Measurements from ENCODE around the gene GNG14.
"Not testable (repeated sequence)": the region's sequence is repeated elsewhere in the genome, so short reads cannot be mapped to it uniquely, and the experiment has no call there.

Gene GNG14

DNA sequence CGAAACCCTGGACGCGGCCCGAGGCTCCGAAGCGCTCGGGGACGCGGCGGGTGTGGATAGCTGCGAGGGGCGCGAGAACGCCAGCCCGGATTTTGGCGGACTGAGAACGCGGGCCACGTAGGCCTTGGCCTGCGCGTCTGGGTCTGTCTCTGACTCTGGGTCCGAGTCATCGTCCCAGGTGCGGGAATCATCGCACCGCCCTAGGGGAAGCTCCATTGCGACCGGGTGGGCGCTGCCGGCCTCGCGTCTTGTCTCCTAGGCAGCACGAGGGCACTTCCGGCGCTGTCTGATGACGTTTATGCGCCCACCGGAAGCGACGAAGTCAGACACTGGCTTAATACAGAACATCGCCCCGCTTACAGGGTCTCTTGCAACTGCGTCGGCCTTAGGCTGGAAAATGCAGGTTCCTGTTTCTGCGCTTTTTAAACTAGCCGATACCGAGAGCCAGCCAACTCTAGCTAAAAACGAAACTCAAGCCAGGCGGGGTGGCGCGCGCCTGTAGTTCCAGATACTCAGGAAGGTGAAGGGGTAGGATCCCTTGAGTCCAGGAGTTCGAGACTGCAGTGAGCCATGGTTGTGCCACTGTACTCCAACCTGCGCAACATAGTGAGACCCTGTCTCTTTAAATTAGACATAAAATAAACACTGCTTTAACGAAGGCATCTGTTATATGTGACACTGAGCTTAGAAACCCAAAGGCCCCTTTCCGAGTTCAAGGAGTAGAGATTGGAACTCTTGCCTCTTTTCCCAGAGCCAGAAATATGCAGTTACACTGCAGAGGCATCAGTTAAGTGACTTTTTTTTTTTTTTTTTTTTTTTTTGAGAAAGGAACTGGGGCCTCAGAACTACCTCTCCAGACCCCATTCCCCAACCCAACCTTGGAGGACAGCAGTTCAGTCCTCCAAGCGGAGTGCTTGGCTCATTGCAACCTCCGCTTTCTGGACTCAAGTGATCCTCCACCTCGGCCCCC is 8.9 kb downstream of the GNG14 start, which contains the start of gene FBXW9:
TSS of gene FBXW9 (minus strand) at position 266 of the 970 bp plus-strand sequence. CDS start at position 216, 50 bp downstream.
- DNase-seq (ENCODE audit: low spot score): peak; percentile 87
- TF ChIP-seq, protein P1, sequence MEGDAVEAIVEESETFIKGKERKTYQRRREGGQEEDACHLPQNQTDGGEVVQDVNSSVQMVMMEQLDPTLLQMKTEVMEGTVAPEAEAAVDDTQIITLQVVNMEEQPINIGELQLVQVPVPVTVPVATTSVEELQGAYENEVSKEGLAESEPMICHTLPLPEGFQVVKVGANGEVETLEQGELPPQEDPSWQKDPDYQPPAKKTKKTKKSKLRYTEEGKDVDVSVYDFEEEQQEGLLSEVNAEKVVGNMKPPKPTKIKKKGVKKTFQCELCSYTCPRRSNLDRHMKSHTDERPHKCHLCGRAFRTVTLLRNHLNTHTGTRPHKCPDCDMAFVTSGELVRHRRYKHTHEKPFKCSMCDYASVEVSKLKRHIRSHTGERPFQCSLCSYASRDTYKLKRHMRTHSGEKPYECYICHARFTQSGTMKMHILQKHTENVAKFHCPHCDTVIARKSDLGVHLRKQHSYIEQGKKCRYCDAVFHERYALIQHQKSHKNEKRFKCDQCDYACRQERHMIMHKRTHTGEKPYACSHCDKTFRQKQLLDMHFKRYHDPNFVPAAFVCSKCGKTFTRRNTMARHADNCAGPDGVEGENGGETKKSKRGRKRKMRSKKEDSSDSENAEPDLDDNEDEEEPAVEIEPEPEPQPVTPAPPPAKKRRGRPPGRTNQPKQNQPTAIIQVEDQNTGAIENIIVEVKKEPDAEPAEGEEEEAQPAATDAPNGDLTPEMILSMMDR (conservative IDR thresholded peaks at IDR 0.05; ENCODE audit: low read depth): no peak
- POLR2A ChIA-PET (ENCODE audit: low non-redundant PET): interaction anchor here (0.5 to 0.6 kb wide), 2 partner anchors 72 to 144 kb away, joined by 3 to 5 read pairs; no protein-coding TSS in a partner anchor
- H3K27ac ChIP-seq: peak within 1 kb of the TSS; percentile 86
- CTCF ChIA-PET: interaction anchor here (0.6 to 0.9 kb wide), 2 partner anchors 9 to 14 kb away, joined by 3 read pairs; no protein-coding TSS in a partner anchor

DNA sequence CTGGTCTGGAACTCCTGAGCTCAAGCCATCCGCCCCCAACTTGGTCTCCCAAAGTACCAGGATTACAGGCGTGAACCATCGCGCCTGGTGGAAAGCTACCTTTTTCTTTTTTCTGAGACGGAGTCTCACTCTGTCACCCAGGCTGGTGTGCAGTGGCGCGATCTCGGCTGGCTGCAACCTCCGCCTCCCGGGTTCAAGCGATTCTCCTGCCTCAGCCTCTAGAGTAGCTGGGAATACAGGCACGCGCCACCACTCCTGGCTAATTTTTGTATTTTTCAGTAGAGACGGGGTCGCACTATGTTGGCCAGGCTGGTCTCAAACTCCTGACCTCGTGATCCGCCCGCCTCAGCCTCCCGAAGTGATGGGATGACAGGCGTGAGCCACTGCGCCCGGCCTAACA is 9.6 kb downstream of the GNG14 start:
- ChIA-PET CTCF (interaction anchor here (0.6 to 0.9 kb wide), 2 partner anchors 10 to 13 kb away, joined by 3 read pairs; no protein-coding TSS in a partner anchor), POLR2A (ENCODE audit: low non-redundant PET) (interaction anchor here (0.5 to 0.6 kb wide), 2 partner anchors 38 to 71 kb away, joined by 5 to 10 read pairs; no protein-coding TSS in a partner anchor)
- not testable (repeated sequence) for DNase-seq (ENCODE audit: low spot score)
- H3K27ac ChIP-seq: peak overlapping the region; percentile 86

DNA sequence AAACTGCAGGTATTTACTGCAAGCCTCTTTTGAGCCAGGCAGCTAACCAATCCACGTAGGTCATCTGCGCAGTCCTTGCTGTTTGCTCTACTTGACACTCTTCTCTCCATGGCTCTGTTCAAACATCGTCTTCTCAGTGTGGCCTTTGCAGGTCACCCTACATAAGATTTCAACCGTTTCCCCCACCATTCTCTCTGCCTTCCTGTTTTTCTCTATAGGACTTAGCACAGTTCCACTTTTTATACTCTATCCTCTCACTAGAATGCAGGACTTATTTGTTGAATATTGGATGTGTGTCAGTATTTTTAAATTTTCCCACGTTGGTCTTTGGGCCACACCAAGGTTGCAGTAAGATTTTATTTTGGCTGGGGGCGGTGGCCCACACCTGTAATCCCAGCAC is 10.3 kb downstream of the GNG14 start:
- CTCF ChIA-PET: no interaction called here
- no peak for DNase-seq (ENCODE audit: low spot score)
- H3K27ac ChIP-seq: peak overlapping the region; percentile 86
- TF ChIP-seq, protein P1 (conservative IDR thresholded peaks at IDR 0.05; ENCODE audit: low read depth): no peak
- POLR2A ChIA-PET (ENCODE audit: low non-redundant PET): no interaction called here

DNA sequence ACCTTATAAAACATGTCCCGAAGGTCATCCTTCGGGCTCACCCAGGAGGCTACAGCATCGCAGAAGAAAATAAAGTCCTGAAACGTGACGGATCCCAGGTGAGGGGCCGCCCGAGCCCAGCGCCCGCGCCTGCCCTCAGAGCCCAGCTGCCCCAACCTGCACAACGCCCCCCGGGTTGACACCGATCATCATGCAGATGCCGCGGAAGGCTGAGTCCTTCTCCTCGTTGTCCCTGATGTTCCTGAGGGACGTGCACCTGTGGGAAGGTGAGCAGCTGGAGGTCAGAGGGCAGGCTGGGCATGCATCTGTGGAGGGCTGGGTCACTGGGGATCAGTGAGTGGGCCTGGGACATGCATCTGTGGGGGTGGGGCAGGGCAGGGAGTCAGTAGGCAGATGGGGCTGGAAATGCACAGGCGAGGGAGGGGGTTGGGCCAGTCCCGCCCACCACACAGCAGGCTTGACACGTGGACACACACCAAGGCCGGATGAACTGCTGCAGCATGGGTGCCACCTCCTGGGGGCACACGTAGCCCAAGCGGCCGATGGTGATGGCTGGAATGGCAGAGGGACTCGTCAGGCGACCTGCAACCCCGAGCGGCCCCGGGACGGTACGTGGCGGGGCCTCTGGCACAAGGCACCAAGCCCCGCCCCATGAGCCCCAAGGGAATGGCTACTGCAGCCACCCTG is 13.9 kb downstream of the GNG14 start:
- CTCF ChIA-PET: interaction anchor here (0.7 kb wide), 1 partner anchor 887 kb away, joined by 4 read pairs; no protein-coding TSS in a partner anchor
- peak overlapping the region; percentile 42; the same call in 1 of the 2 replicates for H3K27ac ChIP-seq
- no peak for DNase-seq (ENCODE audit: low spot score)
- POLR2A ChIA-PET (ENCODE audit: low non-redundant PET): interaction anchor here (0.7 kb wide), 1 partner anchor 15 kb away, joined by 6 read pairs; no protein-coding TSS in a partner anchor
- TF ChIP-seq, protein P1 (conservative IDR thresholded peaks at IDR 0.05; ENCODE audit: low read depth): no peak

DNA sequence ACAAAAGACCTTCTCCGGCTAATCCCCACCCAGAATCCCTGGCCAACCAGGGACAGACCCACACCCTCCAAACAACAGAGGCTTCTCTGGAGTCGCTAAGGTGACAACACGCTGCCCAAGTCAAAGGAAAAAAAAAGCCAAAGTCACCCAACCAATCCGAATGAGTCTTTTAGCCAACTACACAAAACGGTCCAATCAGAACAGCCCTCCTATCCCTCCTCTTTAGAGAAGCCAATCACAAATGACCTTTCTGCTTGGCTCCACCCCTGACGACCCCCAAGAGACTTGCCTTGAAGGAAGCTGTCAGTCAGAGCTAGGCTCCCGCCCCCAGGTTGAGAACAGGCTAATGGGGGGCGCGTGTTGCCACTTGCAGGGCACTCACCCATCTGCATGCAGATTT is 15.2 kb downstream of the GNG14 start:
- ChIA-PET POLR2A (ENCODE audit: low non-redundant PET) (no interaction called here), CTCF (interaction anchor here (0.7 kb wide), 2 partner anchors 57 to 1004 kb away, joined by 3 to 4 read pairs; no protein-coding TSS in a partner anchor)
- peak overlapping the region; percentile 24 for H3K27ac ChIP-seq
- peak; percentile 75 for DNase-seq (ENCODE audit: low spot score)
- TF ChIP-seq, protein P1 (conservative IDR thresholded peaks at IDR 0.05; ENCODE audit: low read depth): no peak

DNA sequence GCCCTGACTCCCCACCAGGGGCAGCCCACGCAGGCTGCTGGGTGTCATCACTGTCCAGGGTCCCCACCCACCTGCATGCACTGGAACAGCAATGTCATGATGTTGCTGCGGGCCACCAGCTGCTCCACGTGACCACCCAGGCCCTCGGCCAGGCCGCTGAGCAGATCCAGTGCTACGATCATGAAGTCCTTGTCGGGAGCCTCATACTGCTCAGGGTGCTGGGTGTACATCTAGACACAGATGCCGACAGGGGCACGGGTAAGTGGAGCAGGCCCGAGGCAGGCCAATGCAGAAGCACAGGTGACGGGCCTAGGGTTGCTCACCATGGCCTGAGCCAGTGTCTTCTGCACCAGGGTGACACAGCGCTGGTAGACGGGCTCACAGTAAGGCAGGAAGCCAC is 17.4 kb downstream of the GNG14 start:
- CTCF ChIA-PET: interaction anchor here (1.5 kb wide), 1 partner anchor 91 kb away, joined by 5 read pairs; no protein-coding TSS in a partner anchor
- TF ChIP-seq, protein P1 (conservative IDR thresholded peaks at IDR 0.05; ENCODE audit: low read depth): no peak
- POLR2A ChIA-PET (ENCODE audit: low non-redundant PET): no interaction called here
- DNase-seq (ENCODE audit: low spot score): no peak
- peak overlapping the region; percentile 26 for H3K27ac ChIP-seq

Measured in RWPE1 (cell line).